Measurements from ENCODE around the gene C2CD2.

- TF ChIP-seq, protein P1, sequence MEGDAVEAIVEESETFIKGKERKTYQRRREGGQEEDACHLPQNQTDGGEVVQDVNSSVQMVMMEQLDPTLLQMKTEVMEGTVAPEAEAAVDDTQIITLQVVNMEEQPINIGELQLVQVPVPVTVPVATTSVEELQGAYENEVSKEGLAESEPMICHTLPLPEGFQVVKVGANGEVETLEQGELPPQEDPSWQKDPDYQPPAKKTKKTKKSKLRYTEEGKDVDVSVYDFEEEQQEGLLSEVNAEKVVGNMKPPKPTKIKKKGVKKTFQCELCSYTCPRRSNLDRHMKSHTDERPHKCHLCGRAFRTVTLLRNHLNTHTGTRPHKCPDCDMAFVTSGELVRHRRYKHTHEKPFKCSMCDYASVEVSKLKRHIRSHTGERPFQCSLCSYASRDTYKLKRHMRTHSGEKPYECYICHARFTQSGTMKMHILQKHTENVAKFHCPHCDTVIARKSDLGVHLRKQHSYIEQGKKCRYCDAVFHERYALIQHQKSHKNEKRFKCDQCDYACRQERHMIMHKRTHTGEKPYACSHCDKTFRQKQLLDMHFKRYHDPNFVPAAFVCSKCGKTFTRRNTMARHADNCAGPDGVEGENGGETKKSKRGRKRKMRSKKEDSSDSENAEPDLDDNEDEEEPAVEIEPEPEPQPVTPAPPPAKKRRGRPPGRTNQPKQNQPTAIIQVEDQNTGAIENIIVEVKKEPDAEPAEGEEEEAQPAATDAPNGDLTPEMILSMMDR (IDR thresholded peaks at IDR 0.05; ENCODE audit: low read depth, low read length): no peak
- TF ChIP-seq EZH2phosphoT487 (IDR thresholded peaks at IDR 0.05; ENCODE audit: low read depth): no peak
These were observed 13.9 kb upstream of the C2CD2 start for GRCh38 chr21:41967708-41968107.
